ENCODE measurements around the gene ADAMTS19. TPM values are rescaled to one million over a fixed set of nuclear protein-coding genes. Genes with fewer than 3 reads are reported as not detected.

ADAMTS19 gene
- total RNA-seq, 1 donor from 2014 or later: 0.08 TPM

GRCh38 chr5:129496864-129497595, 36.9 kb downstream of the ADAMTS19 start:
- no peak for TF ChIP-seq CTCF (IDR thresholded peaks at IDR 0.05)
- no peaks in the 10 kb centered on the region for H3K27me3 Mint-ChIP-seq (ENCODE audit: unreplicated experiment)
- H3K9me3 Mint-ChIP-seq (ENCODE audit: unreplicated experiment): no peaks in the 10 kb centered on the region
- no peaks in the 10 kb centered on the region for H3K4me1 Mint-ChIP-seq (ENCODE audit: unreplicated experiment)
- H3K27ac Mint-ChIP-seq (ENCODE audit: unreplicated experiment): no peak overlapping the region
- H3K36me3 Mint-ChIP-seq (ENCODE audit: unreplicated experiment): no peaks in the 10 kb centered on the region
- no peak overlapping the region for H3K4me3 Mint-ChIP-seq (ENCODE audit: unreplicated experiment)
- DNase-seq (ENCODE audit: extremely low spot score, unreplicated experiment): no peak

- H3K9me3 Mint-ChIP-seq (ENCODE audit: unreplicated experiment): no peaks in the 10 kb centered on the region
- H3K4me3 Mint-ChIP-seq (ENCODE audit: unreplicated experiment): no peak overlapping the region
- H3K27me3 Mint-ChIP-seq (ENCODE audit: unreplicated experiment): no peaks in the 10 kb centered on the region
These were observed 39.2 kb downstream of the ADAMTS19 start for GRCh38 chr5:129499208-129499852.

GRCh38 chr5:129500101-129500500, 40.0 kb downstream of the ADAMTS19 start:
- no peak for TF ChIP-seq CTCF (IDR thresholded peaks at IDR 0.05)
- H3K27ac Mint-ChIP-seq (ENCODE audit: unreplicated experiment): no peak overlapping the region
- no peaks in the 10 kb centered on the region for H3K27me3 Mint-ChIP-seq (ENCODE audit: unreplicated experiment)
- H3K9me3 Mint-ChIP-seq (ENCODE audit: unreplicated experiment): no peaks in the 10 kb centered on the region
- no peaks in the 10 kb centered on the region for H3K4me1 Mint-ChIP-seq (ENCODE audit: unreplicated experiment)
- no peaks in the 10 kb centered on the region for H3K36me3 Mint-ChIP-seq (ENCODE audit: unreplicated experiment)
- DNase-seq (ENCODE audit: extremely low spot score, unreplicated experiment): no peak
- no peak overlapping the region for H3K4me3 Mint-ChIP-seq (ENCODE audit: unreplicated experiment)

More at GRCh38 chr5:129499208-129499852, 39.2 kb downstream of the ADAMTS19 start:
- TF ChIP-seq CTCF (IDR thresholded peaks at IDR 0.05): no peak
- H3K27ac Mint-ChIP-seq (ENCODE audit: unreplicated experiment): no peak overlapping the region
- DNase-seq (ENCODE audit: extremely low spot score, unreplicated experiment): no peak
- H3K4me1 Mint-ChIP-seq (ENCODE audit: unreplicated experiment): no peaks in the 10 kb centered on the region
- H3K36me3 Mint-ChIP-seq (ENCODE audit: unreplicated experiment): no peaks in the 10 kb centered on the region

- Mint-ChIP-seq H3K4me1 (ENCODE audit: unreplicated experiment) (no peaks in the 10 kb centered on the region), H3K4me3 (ENCODE audit: unreplicated experiment) (no peak overlapping the region), H3K27me3 (ENCODE audit: unreplicated experiment) (no peaks in the 10 kb centered on the region), H3K27ac (ENCODE audit: unreplicated experiment) (no peak overlapping the region), H3K9me3 (ENCODE audit: unreplicated experiment) (no peaks in the 10 kb centered on the region), H3K36me3 (ENCODE audit: unreplicated experiment) (no peaks in the 10 kb centered on the region)
- no peak for DNase-seq (ENCODE audit: extremely low spot score, unreplicated experiment)
- no peak for TF ChIP-seq CTCF (IDR thresholded peaks at IDR 0.05)
These were observed 46.0 kb downstream of the ADAMTS19 start for GRCh38 chr5:129506086-129506485.

- no peak for TF ChIP-seq CTCF (IDR thresholded peaks at IDR 0.05)
- Mint-ChIP-seq H3K27me3 (ENCODE audit: unreplicated experiment) (no peaks in the 10 kb centered on the region), H3K9me3 (ENCODE audit: unreplicated experiment) (no peaks in the 10 kb centered on the region), H3K36me3 (ENCODE audit: unreplicated experiment) (no peaks in the 10 kb centered on the region), H3K27ac (ENCODE audit: unreplicated experiment) (no peak overlapping the region), H3K4me3 (ENCODE audit: unreplicated experiment) (no peak overlapping the region), H3K4me1 (ENCODE audit: unreplicated experiment) (no peaks in the 10 kb centered on the region)
- no peak for DNase-seq (ENCODE audit: extremely low spot score, unreplicated experiment)
These were observed 46.9 kb downstream of the ADAMTS19 start for GRCh38 chr5:129506950-129507349.
